Endothelial cell of umbilical vein (primary cell): Measurements from ENCODE around the gene FMO2. TPM values are rescaled to one million over a fixed set of nuclear protein-coding genes. Genes with fewer than 3 reads are reported as not detected.

Experiments
- BruUV-seq: library from RNA; stranded (reverse); fragments of 400-500 nt; replicated peaks from 2 replicates; lab custom pipeline; 2021; lab: Mats Ljungman, UMichigan
- CTCF ChIA-PET: fragments of 300-600, 350-600 bp; sonication (Branson Sonifier 250); formaldehyde crosslinking; loops from one replicate; lab custom pipeline; 2021; ENCODE audit warnings: antibody characterized with exemption, inconsistent platforms; lab: Charles Lee
- POLR2A ChIA-PET: fragments of 300-600, 350-600 bp; sonication (Branson Sonifier 250); formaldehyde crosslinking; loops from one replicate; lab custom pipeline; 2021; ENCODE audit warnings: antibody characterized with exemption, inconsistent platforms; lab: Charles Lee
- DNase-seq: peaks from one replicate; pipeline ENCODE4 v3.0.0-alpha.2; 2011; ENCODE audit warnings: low read depth, low spot score
- FAIRE-seq: peaks from 2 replicates; lab custom pipeline; 2011; peaks lifted over from hg19 to GRCh38; lab: Jason Lieb, UNC
- H2AFZ ChIP-seq: 2 replicates; pipeline ENCODE4 v1.6.0; 2012; ENCODE audit warnings: low read depth, low read length, control low read depth, inconsistent platforms
- H3K27ac ChIP-seq: 2 replicates; pipeline ENCODE4 v1.5.1; 2011; ENCODE audit warnings: low read depth, mild to moderate bottlenecking, control low read depth, low read length, moderate library complexity; ENCODE audit not compliant: insufficient read depth
- H3K27me3 ChIP-seq, 2 experiments: 2 replicates each; pipeline versions ENCODE4 v1.6.0 to v1.6.1; 2011; ENCODE audit warnings: low read length in 2 of 2, mixed read lengths in 1 of 2; ENCODE audit not compliant: control insufficient read depth in 2 of 2, insufficient read depth in 2 of 2
- H3K36me3 ChIP-seq, 2 experiments: 2 replicates in 1 of 2; 3 replicates in 1 of 2; pipeline ENCODE4 v1.5.1; 2011; ENCODE audit warnings: low read length in 2 of 2, mild to moderate bottlenecking in 1 of 2, moderate library complexity in 1 of 2; ENCODE audit not compliant: control insufficient read depth in 2 of 2, insufficient read depth in 2 of 2; ENCODE audit errors: extremely low read depth in 1 of 2
- H3K4me1 ChIP-seq: 3 replicates; pipeline ENCODE4 v1.5.1; 2011; ENCODE audit warnings: mild to moderate bottlenecking, low read length; ENCODE audit not compliant: control insufficient read depth, insufficient read depth; ENCODE audit errors: extremely low read depth
- H3K4me2 ChIP-seq: 2 replicates; pipeline ENCODE4 v1.6.1; 2011; ENCODE audit warnings: low read length, control low read depth, mixed read lengths; ENCODE audit not compliant: insufficient read depth
- H3K4me3 ChIP-seq, 3 experiments: fragments of 200-600 bp in 1 of 3; sonication (generic), shearing (Covaris generic) in 1 of 3; replicated peaks in 1 of 3; 2 replicates each; pipeline ENCODE4 v1.5.1; 2011 to 2016; ENCODE audit warnings: control low read depth in 3 of 3, low read length in 3 of 3, mild to moderate bottlenecking in 2 of 3, inconsistent platforms in 1 of 3, low read depth in 1 of 3, moderate library complexity in 1 of 3; ENCODE audit not compliant: insufficient read depth in 1 of 3
- H3K79me2 ChIP-seq: 2 replicates; pipeline ENCODE4 v1.6.0; 2012; ENCODE audit warnings: low read length, inconsistent platforms; ENCODE audit not compliant: control insufficient read depth, insufficient read depth
- H3K9ac ChIP-seq: replicated peaks from 2 replicates; pipeline ENCODE3; 2011; ENCODE audit warnings: low read length, control low read depth; ENCODE audit not compliant: insufficient read depth; ENCODE audit errors: extremely low read depth
- H3K9me1 ChIP-seq: replicated peaks from 3 replicates; pipeline ENCODE4 v1.6.0; 2011; ENCODE audit warnings: mild to moderate bottlenecking, low read length; ENCODE audit not compliant: control insufficient read depth, insufficient read depth; ENCODE audit errors: extremely low read depth
- H3K9me3 ChIP-seq: replicated peaks from 2 replicates; pipeline ENCODE4 v1.5.1; 2012; ENCODE audit warnings: low read length, inconsistent platforms; ENCODE audit not compliant: control insufficient read depth, insufficient read depth
- H4K20me1 ChIP-seq: replicated peaks from 2 replicates; pipeline ENCODE3; 2011; ENCODE audit warnings: mild to moderate bottlenecking, low read length; ENCODE audit not compliant: control insufficient read depth, insufficient read depth; ENCODE audit errors: extremely low read depth
- EZH2 ChIP-seq: IDR thresholded peaks from 2 replicates; pipeline ENCODE4 v1.6.1; 2012; ENCODE audit warnings: borderline replicate concordance, low read depth, mild to moderate bottlenecking, moderate library complexity, low read length, inconsistent platforms; ENCODE audit not compliant: severe bottlenecking
- FOS ChIP-seq: IDR thresholded peaks from 2 replicates; pipeline ENCODE4 v1.6.1; 2011; ENCODE audit warnings: mild to moderate bottlenecking, low read length, moderate library complexity, borderline replicate concordance; ENCODE audit not compliant: insufficient read depth
- GATA2 ChIP-seq: IDR thresholded peaks from 2 replicates; pipeline ENCODE4 v1.7.0; 2011; ENCODE audit warnings: low read depth, mild to moderate bottlenecking, moderate library complexity, mixed read lengths, low read length; ENCODE audit not compliant: insufficient read length, insufficient read depth
- JUN ChIP-seq: IDR thresholded peaks from 2 replicates; pipeline ENCODE4 v1.6.1; 2011; ENCODE audit warnings: borderline replicate concordance, low read depth; ENCODE audit not compliant: insufficient read length, insufficient read depth
- MYC ChIP-seq: IDR thresholded peaks from one replicate; pipeline ENCODE4 v1.6.1; 2011; ENCODE audit warnings: mild to moderate bottlenecking, low read depth, low read length
- POLR2A ChIP-seq: IDR thresholded peaks from 2 replicates; pipeline ENCODE4 v1.6.1; 2012; ENCODE audit warnings: low read depth, mild to moderate bottlenecking, control low read depth, low read length
- POLR2AphosphoS5 ChIP-seq: IDR thresholded peaks from 2 replicates; pipeline ENCODE4 v1.6.1; 2012; ENCODE audit warnings: low read depth, mild to moderate bottlenecking, control low read depth, low read length, moderate library complexity; ENCODE audit not compliant: insufficient read depth
- dilution Hi-C: fragments of 300-500 bp; cut with MboI; formaldehyde crosslinking; loops from one replicate; pipeline ENCODE4 v1.15.0; 2019; ENCODE audit warnings: low sequenced_read_pairs; ENCODE audit not compliant: extremely low pct_ligation_motif_present
- intact Hi-C: fragments of 100-400 bp; cut with micrococcal nuclease; formaldehyde crosslinking; loops from one replicate; pipeline ENCODE4 v1.10.0; 2022
- polyA plus RNA-seq, 4 experiments: library from polyadenylated mRNA; depleted of rRNA in 3 of 4; stranded (reverse) in 3 of 4; unstranded in 1 of 4; fragments of >200 nt; gene quantifications; 2 replicates each; pipeline versions ENCODE4 v1.2.1 to v1.2.3, GENCODE V29; 2011 to 2012; ENCODE audit warnings: missing spikeins in 1 of 4
- total RNA-seq: library from RNA; stranded (reverse); gene quantifications from 2 replicates; pipeline ENCODE4 v1.2.3, GENCODE V29; 2021
- TF ChIP-seq, protein P1 (sequence below): IDR thresholded peaks from 2 replicates; pipeline ENCODE4 v1.6.1; 2011; ENCODE audit not compliant: insufficient read depth, insufficient read length
- TF ChIP-seq, protein P2 (sequence below), 2 donors: IDR thresholded peaks; 1 replicate in 1 of 2; 2 replicates in 1 of 2; pipeline ENCODE4 v1.5.1; 2011; ENCODE audit warnings: low read length in 2 of 2, mild to moderate bottlenecking in 2 of 2, moderate library complexity in 2 of 2, control low read depth in 1 of 2, inconsistent platforms in 1 of 2, low read depth in 1 of 2; ENCODE audit not compliant: insufficient read depth in 1 of 2; ENCODE audit errors: extremely low read depth in 1 of 2

Gene FMO2
- total and polyA plus RNA-seq, 2 donors (not counting 3 experiments of a cell fraction or from before 2014, with no cell fraction given): not detected

DNA sequence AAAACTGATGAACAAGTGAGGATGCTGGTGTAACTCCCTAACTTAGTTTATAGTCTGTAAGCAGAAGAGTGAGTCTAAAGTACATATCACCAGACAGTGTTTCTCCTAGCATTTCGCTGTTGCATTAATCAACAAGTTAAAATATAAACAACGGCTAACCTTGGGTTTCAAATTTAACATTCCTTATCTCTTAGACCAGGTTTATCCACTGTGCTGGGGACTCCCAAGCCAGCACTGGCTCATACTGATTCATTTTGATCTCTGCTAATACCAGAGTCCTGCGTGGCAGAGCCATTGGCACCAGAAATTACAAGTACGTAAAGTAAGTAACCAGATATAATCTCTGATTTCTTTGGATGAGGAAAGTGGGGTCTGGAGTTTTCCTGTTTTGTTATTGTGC is 63.2 kb downstream of the FMO2 start, which contains the start of gene FMO1:
Gene FMO1, plus strand, starts transcription at position 193 of the 400 bp plus-strand sequence. CDS start 9,594 bp downstream, outside the sequence.
- Histone ChIP-seq H3K4me2 (no peak within 1 kb of the TSS), H3K4me1 (no peaks in the 10 kb centered on the region), H3K9ac (no peak within 1 kb of the TSS), H4K20me1 (no peaks in the 10 kb centered on the region), H3K9me1 (no peaks in the 10 kb centered on the region), H3K36me3 (no peaks in the 10 kb centered on the region), H2AFZ (no peak within 1 kb of the TSS), H3K79me2 (no peaks in the 10 kb centered on the region), H3K4me3 (no peak within 1 kb of the TSS), H3K27me3 (peaks cover 8 to 12% of the 10 kb centered on the region in 2 experiments), H3K27ac (no peak within 1 kb of the TSS), H3K9me3 (no peaks in the 10 kb centered on the region)
- no TSS peak for BruUV-seq
- POLR2A ChIA-PET: no interaction called here
- no peak for TF ChIP-seq FOS
- intact Hi-C loops: loop anchor here (10.0 kb wide), 1 partner anchor 156 kb away; no protein-coding TSS in a partner anchor
- CTCF ChIA-PET: interaction anchor here (1.0 to 5.2 kb wide), 2 partner anchors 11 to 65 kb away, joined by 3 to 74 read pairs; partner anchors contain the start of gene FMO4
- FAIRE-seq: no peak
- DNase-seq: no peak
- dilution Hi-C loops: no loop called here

DNA sequence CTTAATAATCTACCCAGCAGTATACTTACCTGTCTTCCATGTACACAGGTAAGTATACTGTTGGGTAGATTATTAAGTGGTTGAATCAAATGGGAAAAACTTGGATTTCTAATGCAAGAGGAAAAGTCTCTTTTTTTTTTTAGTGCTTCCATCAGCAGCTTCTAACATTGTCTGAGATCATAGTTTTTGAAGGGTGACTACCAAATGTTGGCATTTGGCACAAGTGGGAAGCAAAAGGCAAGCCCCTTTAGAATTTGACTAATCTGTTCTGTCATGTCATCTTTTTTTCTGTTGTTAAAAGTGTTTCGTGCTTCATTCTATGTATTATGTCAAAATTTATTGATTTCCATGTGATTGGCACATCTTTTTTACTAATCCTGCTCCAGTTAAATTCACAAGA is 63.7 kb downstream of the FMO2 start:
- ChIA-PET CTCF (interaction anchor here (0.9 to 5.2 kb wide), 2 partner anchors 12 to 64 kb away, joined by 3 to 74 read pairs; partner anchors contain the start of gene FMO4), POLR2A (no interaction called here)
- no peak for FAIRE-seq
- DNase-seq: no peak
- H3K4me3 ChIP-seq: no peak overlapping the region
- no TSS peak for BruUV-seq
- intact Hi-C loops: loop anchor here (10.0 kb wide), 1 partner anchor 156 kb away; no protein-coding TSS in a partner anchor
- no peaks in the 10 kb centered on the region for H3K4me1 ChIP-seq
- H3K36me3 ChIP-seq: no peaks in the 10 kb centered on the region
- H3K27ac ChIP-seq: no peak overlapping the region
- H4K20me1 ChIP-seq: no peaks in the 10 kb centered on the region
- H3K9me3 ChIP-seq: no peaks in the 10 kb centered on the region
- no peak overlapping the region for H3K9ac ChIP-seq
- TF ChIP-seq GATA2: no peak
- TF ChIP-seq, protein P1, sequence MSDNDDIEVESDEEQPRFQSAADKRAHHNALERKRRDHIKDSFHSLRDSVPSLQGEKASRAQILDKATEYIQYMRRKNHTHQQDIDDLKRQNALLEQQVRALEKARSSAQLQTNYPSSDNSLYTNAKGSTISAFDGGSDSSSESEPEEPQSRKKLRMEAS: no peak
- TF ChIP-seq, protein P2, sequence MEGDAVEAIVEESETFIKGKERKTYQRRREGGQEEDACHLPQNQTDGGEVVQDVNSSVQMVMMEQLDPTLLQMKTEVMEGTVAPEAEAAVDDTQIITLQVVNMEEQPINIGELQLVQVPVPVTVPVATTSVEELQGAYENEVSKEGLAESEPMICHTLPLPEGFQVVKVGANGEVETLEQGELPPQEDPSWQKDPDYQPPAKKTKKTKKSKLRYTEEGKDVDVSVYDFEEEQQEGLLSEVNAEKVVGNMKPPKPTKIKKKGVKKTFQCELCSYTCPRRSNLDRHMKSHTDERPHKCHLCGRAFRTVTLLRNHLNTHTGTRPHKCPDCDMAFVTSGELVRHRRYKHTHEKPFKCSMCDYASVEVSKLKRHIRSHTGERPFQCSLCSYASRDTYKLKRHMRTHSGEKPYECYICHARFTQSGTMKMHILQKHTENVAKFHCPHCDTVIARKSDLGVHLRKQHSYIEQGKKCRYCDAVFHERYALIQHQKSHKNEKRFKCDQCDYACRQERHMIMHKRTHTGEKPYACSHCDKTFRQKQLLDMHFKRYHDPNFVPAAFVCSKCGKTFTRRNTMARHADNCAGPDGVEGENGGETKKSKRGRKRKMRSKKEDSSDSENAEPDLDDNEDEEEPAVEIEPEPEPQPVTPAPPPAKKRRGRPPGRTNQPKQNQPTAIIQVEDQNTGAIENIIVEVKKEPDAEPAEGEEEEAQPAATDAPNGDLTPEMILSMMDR (IDR thresholded peaks at IDR 0.05; ENCODE audit: extremely low read depth in 1 of 2, insufficient read depth in 1 of 2, low read depth in 1 of 2, low read length in 2 of 2): no peak
- no peak for TF ChIP-seq JUN
- no peak for TF ChIP-seq EZH2
- TF ChIP-seq POLR2A: no peak
- no peak for TF ChIP-seq POLR2AphosphoS5
- no peak for TF ChIP-seq MYC
- no peak for TF ChIP-seq FOS
- H3K4me2 ChIP-seq: no peak overlapping the region
- no peak overlapping the region for H2AFZ ChIP-seq
- no peaks in the 10 kb centered on the region for H3K9me1 ChIP-seq
- H3K27me3 ChIP-seq: peaks cover 8 to 12% of the 10 kb centered on the region in 2 experiments
- dilution Hi-C loops: no loop called here
- no peaks in the 10 kb centered on the region for H3K79me2 ChIP-seq
